HepG2 (cell line): ENCODE data around the gene SEPTIN3. TPM values are rescaled to one million over a fixed set of nuclear protein-coding genes. Genes with fewer than 3 reads are reported as not detected.

Experiments used
- ATAC-seq: fragments of 200-7000 bp; cut with Tn5 transposase; 3 replicates; pipeline ENCODE4 v1.9.1; 2020; ENCODE audit warnings: mild to moderate bottlenecking, moderate library complexity
- BruUV-seq: library from RNA; stranded (reverse); fragments of 400-500 nt; replicated peaks from 2 replicates; lab custom pipeline; 2021; lab: Mats Ljungman, UMichigan
- CTCF ChIA-PET: fragments of 300-600 bp; formaldehyde crosslinking; extraction: SDS; loops from one replicate; lab custom pipeline; 2021; ENCODE audit warnings: low total read pairs, inconsistent platforms, low intra/inter-chr PET ratio; lab: Yijun Ruan, JAX
- POLR2A ChIA-PET: fragments of 350-600 bp; sonication (Branson Sonifier 250); formaldehyde crosslinking; loops from one replicate; lab custom pipeline; 2020; ENCODE audit warnings: antibody characterized with exemption, inconsistent platforms; lab: Yijun Ruan, JAX
- DNase-seq: peaks from one replicate; pipeline ENCODE4 v3.0.0-alpha.2; 2015; ENCODE audit warnings: low spot score
- FAIRE-seq: peaks from 3 replicates; lab custom pipeline; 2011; peaks lifted over from hg19 to GRCh38; lab: Jason Lieb, UNC
- H2AFZ ChIP-seq: one replicate; pipeline ENCODE4 v1.6.1; 2011; ENCODE audit warnings: low read length, inconsistent platforms
- H3K27ac ChIP-seq: fragments of 300-600 bp; 3 replicates; pipeline ENCODE4 v1.8.0; 2011; ENCODE audit warnings: mixed run types, mild to moderate bottlenecking, mixed read lengths, low read length, inconsistent platforms; ENCODE audit not compliant: insufficient read depth; ENCODE audit errors: extremely low read length
- H3K27me3 ChIP-seq, 2 experiments: fragments of 200-600 bp in 1 of 2; 2 replicates in 1 of 2; 3 replicates in 1 of 2; pipeline versions ENCODE4 v1.6.0 to v1.8.0; 2011; ENCODE audit warnings: low read length in 2 of 2, mild to moderate bottlenecking in 2 of 2, moderate library complexity in 2 of 2, inconsistent platforms in 1 of 2; ENCODE audit not compliant: insufficient read depth in 2 of 2, control insufficient read depth in 1 of 2
- H3K36me3 ChIP-seq, 2 experiments: fragments of 200-600 bp in 1 of 2; replicated peaks in 1 of 2; 2 replicates in 1 of 2; 3 replicates in 1 of 2; pipeline versions ENCODE4 v1.5.1 to v1.8.0; 2011; ENCODE audit warnings: low read length in 2 of 2, inconsistent platforms in 1 of 2; ENCODE audit not compliant: insufficient read depth in 2 of 2, control insufficient read depth in 1 of 2
- H3K4me1 ChIP-seq: 2 replicates; pipeline ENCODE4 v1.5.1; 2012; ENCODE audit warnings: low read length, inconsistent platforms; ENCODE audit not compliant: insufficient read depth
- H3K4me2 ChIP-seq: 2 replicates; pipeline ENCODE4 v1.6.0; 2011; ENCODE audit warnings: low read depth, low read length, inconsistent platforms
- H3K4me3 ChIP-seq, 3 experiments: fragments of 200-600 bp in 1 of 3; sonication (generic), shearing (Covaris generic) in 1 of 3; replicated peaks in 1 of 3; 2 replicates each; pipeline ENCODE4 v1.5.1; 2011 to 2016; ENCODE audit warnings: low read length in 3 of 3, inconsistent platforms in 2 of 3, low read depth in 2 of 3, mild to moderate bottlenecking in 2 of 3, control low read depth in 1 of 3, mixed read lengths in 1 of 3; ENCODE audit not compliant: insufficient read depth in 1 of 3
- H3K79me2 ChIP-seq: one replicate; pipeline ENCODE4 v1.6.1; 2011; ENCODE audit warnings: low read length, inconsistent platforms; ENCODE audit not compliant: insufficient read depth
- H3K9ac ChIP-seq: 2 replicates; pipeline ENCODE4 v1.6.0; 2011; ENCODE audit warnings: mild to moderate bottlenecking, low read depth, low read length, inconsistent platforms; ENCODE audit not compliant: insufficient read depth
- H3K9me3 ChIP-seq: 2 replicates; pipeline ENCODE4 v1.5.1; 2012; ENCODE audit warnings: mild to moderate bottlenecking, low read length
- H4K20me1 ChIP-seq: 2 replicates; pipeline ENCODE4 v1.6.0; 2011; ENCODE audit warnings: inconsistent platforms, mild to moderate bottlenecking, low read length, moderate library complexity; ENCODE audit not compliant: insufficient read depth
- AHDC1 ChIP-seq: sonication (generic); formaldehyde crosslinking; IDR thresholded peaks from 2 replicates; pipeline ENCODE4 v1.5.1; 2020; ENCODE audit warnings: mild to moderate bottlenecking, missing genetic modification reagents, borderline replicate concordance
- HDAC1 ChIP-seq: sonication (generic); formaldehyde crosslinking; IDR thresholded peaks from 2 replicates; pipeline ENCODE4 v1.5.1; 2020; ENCODE audit warnings: mild to moderate bottlenecking, missing genetic modification reagents
- MED13 ChIP-seq: sonication (generic); formaldehyde crosslinking; IDR thresholded peaks from 2 replicates; pipeline ENCODE4 v1.5.0; 2020; ENCODE audit warnings: missing genetic modification reagents
- MXD3 ChIP-seq: IDR thresholded peaks from 2 replicates; pipeline ENCODE4 v1.6.1; 2016; ENCODE audit warnings: mild to moderate bottlenecking, missing biosample characterization, missing genetic modification reagents
- NR2C2 ChIP-seq: sonication (generic); formaldehyde crosslinking; IDR thresholded peaks from 2 replicates; pipeline ENCODE4 v1.4.0; 2020; ENCODE audit warnings: missing genetic modification reagents, mild to moderate bottlenecking, moderate library complexity, borderline replicate concordance
- SMAD3 ChIP-seq: sonication (generic); formaldehyde crosslinking; IDR thresholded peaks from 2 replicates; pipeline ENCODE4 v1.4.0; 2020; ENCODE audit warnings: missing genetic modification reagents
- ZNF292 ChIP-seq: sonication (generic); formaldehyde crosslinking; IDR thresholded peaks from 2 replicates; pipeline ENCODE4 v1.8.1; 2022; ENCODE audit warnings: mild to moderate bottlenecking, low read depth, missing genetic modification reagents, borderline replicate concordance
- ZNF383 ChIP-seq: sonication (generic); formaldehyde crosslinking; IDR thresholded peaks from 2 replicates; pipeline ENCODE4 v1.4.0; 2020; ENCODE audit warnings: missing genetic modification reagents, mild to moderate bottlenecking, borderline replicate concordance
- ZNF512B ChIP-seq: sonication (generic); formaldehyde crosslinking; IDR thresholded peaks from 2 replicates; pipeline ENCODE4 v1.5.1; 2020; ENCODE audit warnings: missing genetic modification reagents, mild to moderate bottlenecking, borderline replicate concordance
- ZNF589 ChIP-seq: sonication (generic); formaldehyde crosslinking; conservative IDR thresholded peaks from 2 replicates; pipeline ENCODE4 v1.8.0; 2022; ENCODE audit warnings: mild to moderate bottlenecking, moderate library complexity, missing genetic modification reagents
- ZNF883 ChIP-seq: sonication (generic); formaldehyde crosslinking; IDR thresholded peaks from 2 replicates; pipeline ENCODE4 v1.5.1; 2020; ENCODE audit warnings: mild to moderate bottlenecking, missing genetic modification reagents; ENCODE audit errors: not compliant biosample characterization
- WGBS: methylation state at CpG from one replicate; pipeline ENCODE4 v1.1.6; 2017; ENCODE audit warnings: low lambda C conversion rate; 5-methylcytosine and 5-hydroxymethylcytosine counted together
- in situ Hi-C: cut with HindIII; loops from 2 replicates; pipeline ENCODE4 v1.10.0; 2017; ENCODE audit warnings: low pct_unique_long_range_greater_than_20kb; ENCODE audit not compliant: extremely low pct_ligation_motif_present
- intact Hi-C: fragments of 100-400 bp; cut with micrococcal nuclease; formaldehyde crosslinking; loops from one replicate; pipeline ENCODE4 v1.10.0; 2022; ENCODE audit not compliant: unreplicated experiment
- polyA plus RNA-seq, 8 experiments: library from polyadenylated mRNA; depleted of rRNA in 3 of 8; stranded (reverse) in 7 of 8; unstranded in 1 of 8; fragments of >200 nt; fragmentation: Illumina TruSeq in 4 of 8; extraction: Trizol in 4 of 8; gene quantifications; 2 replicates each; pipeline versions ENCODE4 v1.2.1 to v1.2.3, GENCODE V29; 2011 to 2016; ENCODE audit warnings: low read depth in 4 of 8, missing spikeins in 1 of 8, mixed read lengths in 1 of 8; ENCODE audit not compliant: insufficient read depth in 1 of 8
- total RNA-seq, 5 experiments: library from RNA; depleted of rRNA; stranded (reverse); fragments of >200 nt; fragmentation: Illumina TruSeq; extraction: Trizol; gene quantifications; 2 replicates each; pipeline ENCODE4 v1.2.3, GENCODE V29; 2016; ENCODE audit warnings: low read depth in 1 of 5

The SEPTIN3 gene
- total and polyA plus RNA-seq, 2 of the 13 experiments (the other 11 are each of a cell fraction or from before 2014, with no cell fraction given), result 0.04 TPM; not detected in 1

- ChIA-PET CTCF (no interaction called here), POLR2A (no interaction called here)
- WGBS, result 95% methylated on average over 2 of the region's 2 CpGs
- ATAC-seq (no peak), DNase-seq (no peak), FAIRE-seq (no peak)
- Histone ChIP-seq H3K27ac (no peak overlapping the region), H3K79me2 (no peaks in the 10 kb centered on the region), H3K9ac (no peak overlapping the region), H3K27me3 (no peaks in the 10 kb centered on the region), H3K4me1 (peaks cover 7% of the 10 kb centered on the region), H4K20me1 (no peaks in the 10 kb centered on the region), H3K4me2 (no peak overlapping the region), H3K4me3 (no peak overlapping the region), H3K36me3 (peaks cover 9 to 25% of the 10 kb centered on the region in 2 experiments; a peak in 4 of 5 replicates), H2AFZ (no peak overlapping the region), H3K9me3 (no peaks in the 10 kb centered on the region)
- no TSS peak for BruUV-seq
- TF ChIP-seq ZNF883 (CRISPR knock-in tag) (no peak), MED13 (no peak), MXD3 (CRISPR knock-in tag) (no peak), ZNF383 (CRISPR knock-in tag) (no peak), ZNF292 (CRISPR knock-in tag) (no peak), AHDC1 (CRISPR knock-in tag) (no peak), ZNF512B (CRISPR knock-in tag) (no peak), ZNF589 (CRISPR knock-in tag) (no peak), HDAC1 (CRISPR knock-in tag) (no peak), SMAD3 (CRISPR knock-in tag) (no peak), NR2C2 (CRISPR knock-in tag) (no peak)
- in situ Hi-C loops, result no loop called here
- intact Hi-C loops, result no loop called here
These were observed 32.4 kb upstream of the SEPTIN3 start for GRCh38 chr22:41936894-41937169.
